Measurements from ENCODE around the gene ARHGAP6. TPM values are rescaled to one million over a fixed set of nuclear protein-coding genes. Genes with fewer than 3 reads are reported as not detected.

ARHGAP6 gene
- polyA plus RNA-seq, 1 experiment = 1.3 TPM

DNA sequence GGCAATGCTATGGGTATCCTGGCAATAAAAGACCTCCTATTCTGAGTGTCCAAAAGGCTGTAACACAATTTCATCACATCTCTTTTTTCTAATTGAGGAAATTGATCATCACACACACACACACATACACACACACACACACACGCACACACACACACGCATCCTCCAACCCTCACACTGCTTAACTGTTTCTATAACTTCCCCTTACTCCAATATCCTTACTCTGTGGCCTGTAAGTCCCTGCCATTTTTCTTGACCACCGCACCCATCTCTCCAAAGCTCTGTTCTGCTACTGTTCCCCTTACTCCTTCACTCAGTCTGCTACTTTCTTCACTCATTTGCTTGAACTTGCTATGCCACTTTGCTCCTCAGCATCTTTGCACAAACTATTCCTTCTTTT, 256.9 kb downstream of the ARHGAP6 start:
- DNase-seq (ENCODE audit: low read depth) = no peak
- ChIA-PET POLR2A (no interaction called here), CTCF (no interaction called here)
- no peaks in the 10 kb centered on the region for H3K36me3 ChIP-seq (ENCODE audit: control insufficient read depth, insufficient read depth, low read length)
- TF ChIP-seq, protein P1, sequence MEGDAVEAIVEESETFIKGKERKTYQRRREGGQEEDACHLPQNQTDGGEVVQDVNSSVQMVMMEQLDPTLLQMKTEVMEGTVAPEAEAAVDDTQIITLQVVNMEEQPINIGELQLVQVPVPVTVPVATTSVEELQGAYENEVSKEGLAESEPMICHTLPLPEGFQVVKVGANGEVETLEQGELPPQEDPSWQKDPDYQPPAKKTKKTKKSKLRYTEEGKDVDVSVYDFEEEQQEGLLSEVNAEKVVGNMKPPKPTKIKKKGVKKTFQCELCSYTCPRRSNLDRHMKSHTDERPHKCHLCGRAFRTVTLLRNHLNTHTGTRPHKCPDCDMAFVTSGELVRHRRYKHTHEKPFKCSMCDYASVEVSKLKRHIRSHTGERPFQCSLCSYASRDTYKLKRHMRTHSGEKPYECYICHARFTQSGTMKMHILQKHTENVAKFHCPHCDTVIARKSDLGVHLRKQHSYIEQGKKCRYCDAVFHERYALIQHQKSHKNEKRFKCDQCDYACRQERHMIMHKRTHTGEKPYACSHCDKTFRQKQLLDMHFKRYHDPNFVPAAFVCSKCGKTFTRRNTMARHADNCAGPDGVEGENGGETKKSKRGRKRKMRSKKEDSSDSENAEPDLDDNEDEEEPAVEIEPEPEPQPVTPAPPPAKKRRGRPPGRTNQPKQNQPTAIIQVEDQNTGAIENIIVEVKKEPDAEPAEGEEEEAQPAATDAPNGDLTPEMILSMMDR (IDR thresholded peaks at IDR 0.05; ENCODE audit: insufficient read depth, low read depth, low read length) = no peak
- H3K4me3 ChIP-seq (ENCODE audit: low read depth, low read length) = no peak overlapping the region
- H3K27me3 ChIP-seq (ENCODE audit: control insufficient read depth, insufficient read depth, low read length) = no peaks in the 10 kb centered on the region

DNA sequence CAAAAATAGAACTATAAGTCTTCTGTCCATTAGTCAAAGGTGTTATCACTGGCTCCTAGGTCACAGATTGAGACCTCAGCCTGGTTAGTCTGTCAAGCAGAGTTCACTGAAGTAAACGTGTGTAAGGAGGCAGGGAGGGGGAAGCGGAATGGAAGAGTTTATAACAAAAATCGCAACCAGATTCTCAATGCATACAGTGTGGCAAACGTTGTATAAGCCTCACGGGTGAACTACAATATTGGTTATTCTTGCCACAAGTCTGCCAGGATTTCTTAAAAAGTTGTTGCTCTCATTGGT, 257.7 kb downstream of the ARHGAP6 start:
- POLR2A ChIA-PET = no interaction called here
- CTCF ChIA-PET = no interaction called here
- H3K36me3 ChIP-seq (ENCODE audit: control insufficient read depth, insufficient read depth, low read length) = no peaks in the 10 kb centered on the region
- no peak for DNase-seq (ENCODE audit: low read depth)
- H3K27me3 ChIP-seq (ENCODE audit: control insufficient read depth, insufficient read depth, low read length) = no peaks in the 10 kb centered on the region
- no peak overlapping the region for H3K4me3 ChIP-seq (ENCODE audit: low read depth, low read length)
- TF ChIP-seq, protein P1 (IDR thresholded peaks at IDR 0.05; ENCODE audit: insufficient read depth, low read depth, low read length) = no peak

DNA sequence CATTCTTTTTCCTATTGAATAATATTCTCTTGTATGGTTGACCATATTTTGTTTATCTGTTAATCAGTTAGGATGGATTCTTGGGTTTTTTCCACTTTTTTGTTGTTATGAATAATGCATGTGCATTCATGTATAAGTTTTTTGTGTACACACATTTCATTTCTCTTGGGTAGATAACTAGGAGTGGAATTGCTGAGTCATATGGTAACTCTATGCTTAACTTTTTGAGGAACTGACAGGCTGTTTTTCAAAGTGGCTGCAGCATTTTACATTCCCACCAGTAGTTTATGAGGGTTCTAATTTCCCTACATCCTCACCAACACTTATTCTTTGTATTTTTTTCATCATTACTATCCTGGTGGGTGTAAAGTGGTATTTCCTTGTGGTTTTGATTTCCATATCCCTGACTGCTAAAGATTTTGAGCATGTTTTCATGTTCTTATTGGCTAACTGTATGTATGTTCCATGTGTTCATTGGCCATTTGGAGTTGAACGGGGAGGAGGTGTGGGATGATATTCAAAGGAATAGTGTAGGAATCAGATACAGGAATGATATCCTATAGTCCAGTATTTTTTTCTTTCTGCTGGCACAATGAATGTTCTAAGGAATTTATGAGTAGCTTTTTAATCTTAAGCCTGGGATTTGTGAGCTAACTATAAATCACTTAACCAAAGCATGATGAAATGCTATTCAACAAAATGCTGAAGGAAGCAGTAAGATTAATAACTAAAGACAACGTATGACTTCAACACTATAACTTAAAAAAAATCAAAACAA, 258.2 kb downstream of the ARHGAP6 start:
- Histone ChIP-seq H3K36me3 (ENCODE audit: control insufficient read depth, insufficient read depth, low read length) (no peaks in the 10 kb centered on the region), H3K27me3 (ENCODE audit: control insufficient read depth, insufficient read depth, low read length) (no peaks in the 10 kb centered on the region), H3K4me3 (ENCODE audit: low read depth, low read length) (no peak overlapping the region)
- ChIA-PET POLR2A (no interaction called here), CTCF (no interaction called here)
- no peak for DNase-seq (ENCODE audit: low read depth)
- TF ChIP-seq, protein P1 (IDR thresholded peaks at IDR 0.05; ENCODE audit: insufficient read depth, low read depth, low read length) = no peak

DNA sequence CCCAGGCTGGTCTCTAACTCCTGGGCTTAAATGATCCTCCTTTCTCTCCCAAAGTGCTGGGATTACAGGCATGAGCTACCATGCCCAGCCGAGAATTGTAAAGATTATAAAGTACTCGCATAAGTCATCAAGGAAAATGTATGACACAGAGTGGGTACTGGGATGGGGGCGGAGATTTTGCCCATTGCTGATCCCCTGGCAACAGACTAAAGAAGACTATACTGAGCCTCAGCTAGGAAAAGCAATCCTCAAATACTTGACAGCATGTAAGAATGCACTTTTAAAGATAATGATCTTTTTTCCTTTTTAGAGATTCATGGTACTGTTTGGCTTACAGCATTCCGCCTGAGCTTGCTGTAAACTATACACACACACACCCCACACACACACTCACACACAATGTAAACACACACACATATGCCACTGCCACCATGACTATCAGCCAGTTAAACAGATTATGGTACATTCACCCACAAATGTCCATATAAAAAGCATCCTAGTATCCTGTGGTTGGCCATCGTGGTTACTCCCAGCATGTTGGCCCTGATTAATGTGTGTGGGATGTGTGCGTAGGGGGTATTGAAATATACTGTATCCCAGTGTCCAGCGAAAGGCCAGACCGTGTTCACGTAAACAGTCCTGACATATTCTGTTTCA, 259.5 kb downstream of the ARHGAP6 start:
- no peak for DNase-seq (ENCODE audit: low read depth)
- H3K27me3 ChIP-seq (ENCODE audit: control insufficient read depth, insufficient read depth, low read length) = no peaks in the 10 kb centered on the region
- no peak overlapping the region for H3K4me3 ChIP-seq (ENCODE audit: low read depth, low read length)
- CTCF ChIA-PET = interaction anchor here (1.0 kb wide), 1 partner anchor 24 kb away, joined by 3 read pairs; no protein-coding TSS in a partner anchor
- POLR2A ChIA-PET = no interaction called here
- TF ChIP-seq, protein P1 (IDR thresholded peaks at IDR 0.05; ENCODE audit: insufficient read depth, low read depth, low read length) = no peak
- H3K36me3 ChIP-seq (ENCODE audit: control insufficient read depth, insufficient read depth, low read length) = no peaks in the 10 kb centered on the region

DNA sequence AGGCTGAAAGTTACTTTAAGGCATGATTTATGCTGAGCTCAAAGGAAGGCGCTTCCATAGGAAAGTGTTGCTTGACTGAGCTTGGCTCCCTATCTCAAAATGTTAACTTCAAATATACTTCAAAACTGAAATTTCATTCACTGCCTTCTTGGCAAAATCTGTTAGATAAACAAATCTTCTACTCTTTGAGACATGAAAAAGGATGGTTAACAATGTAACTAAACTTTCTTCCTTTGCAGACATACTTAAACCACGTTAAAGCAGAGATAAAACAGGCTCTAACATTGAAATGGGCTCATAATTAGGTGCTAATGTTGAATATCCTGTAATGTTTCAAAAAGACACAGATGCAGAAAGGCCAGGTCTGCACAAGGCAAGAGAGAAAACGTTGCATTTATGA, 262.1 kb downstream of the ARHGAP6 start:
- Histone ChIP-seq H3K36me3 (ENCODE audit: control insufficient read depth, insufficient read depth, low read length) (no peaks in the 10 kb centered on the region), H3K27me3 (ENCODE audit: control insufficient read depth, insufficient read depth, low read length) (no peaks in the 10 kb centered on the region), H3K4me3 (ENCODE audit: low read depth, low read length) (no peak overlapping the region)
- ChIA-PET CTCF (no interaction called here), POLR2A (no interaction called here)
- TF ChIP-seq, protein P1 (IDR thresholded peaks at IDR 0.05; ENCODE audit: insufficient read depth, low read depth, low read length) = no peak
- DNase-seq (ENCODE audit: low read depth) = no peak

Measured in BJ (cell line).